ENCODE data around the gene ZNF865.

Gene ZNF865

DNA sequence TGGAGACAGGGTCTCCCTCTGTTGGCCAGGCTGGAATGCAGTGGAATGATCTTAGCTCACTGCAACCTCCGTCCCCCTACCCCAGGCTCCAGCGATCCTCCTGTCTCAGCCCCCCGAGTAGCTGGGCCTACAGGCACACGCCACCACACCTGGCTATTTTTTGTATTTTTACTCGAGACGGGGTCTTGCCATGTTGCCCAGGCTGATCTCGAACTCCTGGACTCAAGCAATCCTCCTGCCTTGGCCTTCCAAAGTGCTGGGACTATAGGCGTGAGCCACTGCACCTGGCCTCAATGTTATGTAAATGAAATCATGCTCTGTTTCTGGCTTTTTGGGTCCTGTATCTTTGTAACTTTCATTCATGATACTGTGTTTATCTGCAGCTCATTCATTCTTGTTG, 16.7 kb upstream of the ZNF865 start:
- DNase-seq = no peak

DNA sequence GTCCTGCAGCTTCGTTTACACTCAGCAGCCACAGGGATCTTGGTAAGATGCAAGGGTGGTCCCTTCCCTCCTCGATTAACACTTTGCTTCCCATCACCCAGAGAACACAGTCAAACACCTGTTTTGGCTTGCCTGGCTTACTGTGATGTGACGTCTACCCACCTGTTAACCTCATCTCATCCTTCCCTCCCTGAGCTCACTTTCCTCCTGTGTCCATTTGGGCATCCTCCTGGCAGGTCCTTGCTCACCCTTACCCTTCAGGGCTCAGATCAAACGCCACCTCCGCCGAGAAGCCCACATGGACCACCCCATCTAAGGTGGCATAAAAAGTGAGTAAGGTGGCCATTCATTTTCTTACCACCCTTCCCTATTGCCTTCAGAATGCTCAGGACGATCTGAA, 15.3 kb upstream of the ZNF865 start:
- DNase-seq = no peak

DNA sequence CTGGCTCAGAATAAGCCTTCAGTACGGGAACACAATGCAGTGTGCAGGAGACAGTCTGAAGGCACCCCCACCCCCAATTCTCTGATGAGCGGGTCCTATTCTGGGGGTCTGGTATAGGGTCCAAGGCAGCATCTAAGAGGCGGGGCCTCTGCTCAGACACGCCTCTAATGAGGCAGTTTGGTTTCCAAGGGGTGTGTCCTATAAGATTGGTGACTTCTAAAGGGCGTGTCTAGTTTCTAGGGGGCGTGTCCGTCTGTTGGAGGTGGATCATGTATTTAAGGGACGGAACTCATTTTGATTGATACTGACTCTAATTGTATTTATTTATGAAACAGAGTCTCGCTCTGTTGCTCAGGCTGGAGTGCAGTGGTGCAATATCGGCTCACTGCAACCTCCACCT, 14.8 kb upstream of the ZNF865 start:
- DNase-seq = no peak

DNA sequence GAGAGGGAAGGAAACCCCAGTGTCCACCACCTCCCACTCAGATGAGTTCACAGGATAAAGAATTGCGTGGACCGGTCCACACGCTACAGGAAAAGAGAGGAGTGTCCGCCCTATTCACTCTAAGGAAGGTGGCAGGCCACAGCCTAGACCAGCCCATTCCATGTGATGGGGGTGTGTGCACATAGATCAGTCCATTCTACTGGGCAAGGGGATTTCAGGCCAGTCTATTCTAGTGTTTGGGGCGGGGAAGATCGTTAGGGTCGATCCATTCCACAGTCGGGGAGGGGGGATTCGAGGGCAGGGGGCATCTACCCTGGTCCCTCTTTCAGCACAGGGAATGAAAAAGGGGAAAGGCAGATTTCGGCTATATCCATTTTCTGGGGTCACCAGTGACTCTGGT, 13.9 kb upstream of the ZNF865 start:
- no peak for DNase-seq

GRCh38 chr19:55592391-55593090, 12.9 kb upstream of the ZNF865 start:
- DNase-seq = no peak

DNA sequence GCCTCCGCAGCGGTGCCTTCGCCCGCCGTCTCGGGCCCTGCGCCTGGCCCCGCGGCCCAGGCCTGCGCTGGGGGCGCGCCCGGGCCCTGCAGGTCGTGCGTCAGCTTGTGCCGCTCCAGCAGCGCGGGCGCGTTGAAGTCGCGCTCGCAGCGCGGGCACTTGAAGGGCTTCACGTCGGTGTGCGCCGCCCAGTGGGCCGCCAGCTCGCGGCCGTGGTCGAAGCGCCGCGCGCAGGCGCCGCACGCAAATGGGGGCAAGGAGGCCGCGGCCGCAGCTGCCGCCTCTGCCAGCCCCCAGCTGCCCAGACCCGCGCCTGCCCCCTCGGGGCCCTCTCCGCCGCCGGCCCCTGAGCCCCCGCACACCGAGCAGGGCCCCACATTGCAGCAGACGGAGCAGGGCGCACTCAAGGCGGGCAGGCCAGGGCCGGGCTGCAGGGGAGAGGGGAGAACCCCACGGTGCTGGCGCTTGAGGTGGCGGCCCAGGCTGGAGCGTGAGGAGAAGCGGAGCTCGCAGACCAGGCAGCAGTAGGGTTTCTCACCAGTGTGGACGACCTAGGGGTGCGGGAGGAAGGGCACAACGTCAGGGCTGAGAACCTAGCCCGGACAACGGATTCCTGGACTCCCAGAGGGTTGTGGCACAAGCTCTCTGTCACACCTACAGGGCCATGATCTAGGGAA, 12.2 kb upstream of the ZNF865 start:
- no peak for DNase-seq

GRCh38 chr19:55594996-55595545, 10.4 kb upstream of the ZNF865 start:
- no peak for DNase-seq

GRCh38 chr19:55596304-55596703, 9.1 kb upstream of the ZNF865 start:
- no peak for DNase-seq

GRCh38 chr19:55597501-55597921, 7.9 kb upstream of the ZNF865 start:
- no peak for DNase-seq

DNA sequence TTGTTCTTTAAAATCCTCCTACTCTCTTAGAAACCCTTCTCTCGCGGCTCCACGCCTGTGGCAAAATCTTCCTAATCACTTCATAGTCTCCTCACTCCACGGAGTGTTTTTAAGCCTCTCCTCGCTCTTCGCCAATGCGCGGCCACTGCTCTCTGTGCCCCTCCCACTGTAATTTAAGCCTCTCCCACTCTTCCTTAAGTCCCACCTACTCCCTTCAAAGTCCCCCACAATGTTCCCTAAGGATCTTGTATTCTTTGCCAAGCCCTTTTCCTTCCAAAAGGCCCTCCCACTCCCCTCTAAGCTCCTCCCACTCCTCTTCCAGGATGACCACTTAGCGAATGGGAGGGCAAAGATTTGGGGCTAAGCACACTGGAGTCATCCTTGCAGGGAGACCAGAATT, 7.4 kb upstream of the ZNF865 start:
- no peak for DNase-seq

- peak; percentile 88 for DNase-seq
These were observed 6.6 kb upstream of the ZNF865 start for GRCh38 chr19:55598719-55599467.

GRCh38 chr19:55599468-55599841, 6.0 kb upstream of the ZNF865 start, which contains the start of gene FIZ1:
TSS of gene FIZ1 (minus strand) at chr19:55599517. CDS start at chr19:55597865, 1,652 bp downstream.
- peak; percentile 90 for DNase-seq

- peak; percentile 75 for DNase-seq
These were observed 5.4 kb upstream of the ZNF865 start, which contains the start of gene ZNF524 for GRCh38 chr19:55599842-55600661. TSS of gene ZNF524 (plus strand) at chr19:55600288. CDS start at chr19:55602113, 1,825 bp downstream.

DNA sequence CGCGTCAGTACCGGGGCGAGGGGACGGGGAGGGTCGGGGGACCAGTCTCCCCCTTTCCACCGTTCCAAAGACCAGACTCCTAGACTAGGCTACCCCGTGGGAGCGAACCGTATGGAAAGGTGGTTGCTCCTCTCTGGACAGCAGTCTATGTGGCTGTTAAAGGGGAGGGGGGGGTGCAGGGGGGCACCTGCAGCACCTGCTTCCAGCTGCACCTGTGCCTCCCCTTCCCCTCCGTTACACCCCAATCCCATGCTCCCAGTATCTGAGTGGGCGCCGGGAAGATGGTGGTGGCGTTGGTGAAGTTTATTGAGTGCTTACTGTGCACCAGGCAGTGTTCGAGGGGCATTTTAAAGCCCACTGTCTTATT, 4.8 kb upstream of the ZNF865 start:
- no peak for DNase-seq

- DNase-seq = no peak
These were observed 4.4 kb upstream of the ZNF865 start for GRCh38 chr19:55601084-55601483.

DNA sequence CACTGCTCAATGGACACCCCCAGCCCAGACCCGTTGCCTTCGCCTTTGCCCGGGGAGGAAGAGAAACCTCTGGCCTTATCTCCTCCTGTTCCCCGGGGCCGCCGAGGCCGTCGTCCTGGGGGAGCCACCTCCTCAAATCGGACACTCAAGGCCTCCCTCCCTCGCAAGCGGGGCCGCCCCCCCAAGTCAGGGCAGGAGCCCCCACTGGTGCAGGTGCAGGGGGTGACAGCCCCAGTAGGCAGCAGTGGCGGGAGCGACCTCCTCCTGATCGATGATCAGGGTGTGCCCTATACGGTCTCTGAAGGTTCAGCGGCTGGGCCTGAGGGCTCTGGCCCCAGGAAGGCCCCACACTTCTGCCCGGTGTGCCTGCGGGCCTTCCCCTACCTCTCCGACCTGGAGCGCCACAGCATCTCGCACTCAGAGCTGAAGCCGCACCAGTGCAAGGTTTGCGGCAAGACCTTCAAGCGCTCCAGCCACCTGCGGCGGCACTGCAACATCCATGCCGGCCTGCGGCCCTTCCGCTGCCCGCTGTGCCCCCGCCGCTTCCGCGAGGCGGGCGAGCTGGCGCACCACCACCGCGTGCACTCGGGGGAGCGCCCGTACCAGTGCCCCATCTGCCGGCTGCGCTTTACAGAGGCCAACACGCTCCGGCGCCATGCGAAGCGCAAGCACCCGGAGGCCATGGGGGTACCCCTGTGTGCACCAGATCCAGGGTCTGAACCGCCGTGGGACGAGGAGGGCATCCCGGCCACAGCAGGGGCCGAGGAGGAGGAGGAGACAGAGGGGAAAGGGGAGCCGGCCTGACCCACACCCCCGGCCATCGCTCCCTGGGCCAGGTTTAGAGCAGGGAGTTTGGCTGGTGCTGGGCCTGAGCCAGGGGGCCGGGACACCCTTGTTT, 3.1 kb upstream of the ZNF865 start:
- DNase-seq = no peak

GRCh38 chr19:55603115-55603514, 2.3 kb upstream of the ZNF865 start:
- no peak for DNase-seq

DNA sequence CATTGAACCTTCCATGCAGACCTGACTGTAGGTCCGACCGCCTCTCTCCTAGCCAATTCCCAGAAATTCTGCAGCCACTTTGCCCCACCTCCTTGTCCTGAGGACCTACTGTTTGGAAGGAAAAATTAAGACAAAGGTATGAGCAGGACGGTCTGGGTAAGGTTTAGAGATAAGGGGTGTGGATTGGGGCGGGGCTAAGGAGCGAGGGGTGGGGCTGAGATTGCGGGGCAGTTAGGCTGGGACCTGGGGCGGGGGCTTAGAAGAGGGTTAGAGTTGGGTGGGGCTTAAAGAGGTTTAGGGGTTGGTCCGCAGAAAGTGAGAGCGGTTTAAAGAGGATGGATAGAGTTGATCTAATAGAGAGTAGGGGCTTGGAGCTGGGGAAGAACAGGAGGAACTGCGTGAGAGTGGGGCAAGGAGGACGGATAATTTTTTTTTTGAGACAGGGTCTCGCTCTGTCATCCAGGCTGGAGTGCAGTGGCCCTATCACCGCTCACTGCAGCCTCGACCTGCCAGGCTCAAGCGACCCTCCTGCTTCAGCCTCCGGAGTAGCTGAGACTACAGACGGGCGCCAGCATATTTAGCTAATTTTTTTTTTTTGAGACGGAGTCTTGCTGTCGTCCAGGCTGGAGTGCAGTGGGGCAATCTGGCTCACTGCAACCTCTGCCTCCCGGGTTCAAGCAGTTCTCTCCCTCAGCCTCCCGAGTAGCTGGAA, 1.7 kb upstream of the ZNF865 start:
- DNase-seq = no peak

DNA sequence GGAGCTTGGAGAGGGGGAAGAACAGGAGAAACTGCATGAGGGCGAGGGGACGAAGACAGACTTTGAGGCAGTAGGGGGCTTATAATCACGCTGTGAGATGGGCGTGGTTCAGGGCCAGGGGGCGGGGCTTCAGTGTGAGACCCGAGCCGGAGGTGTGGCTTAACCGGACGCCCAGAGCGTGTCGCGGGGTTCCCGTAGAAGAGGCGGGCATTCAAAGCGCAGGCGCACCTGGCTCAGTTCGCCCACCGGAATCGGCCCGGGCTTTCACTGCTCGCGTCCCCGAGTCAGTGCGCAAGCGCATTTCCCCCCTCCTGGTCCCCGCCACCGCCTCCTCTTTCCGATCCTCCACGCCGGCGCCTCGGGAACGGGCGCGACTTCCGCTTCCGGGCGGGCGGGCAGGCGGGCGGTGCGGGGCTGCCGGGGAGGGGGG, 225 bp upstream of the ZNF865 start:
- peak; percentile 98 for DNase-seq

DNA sequence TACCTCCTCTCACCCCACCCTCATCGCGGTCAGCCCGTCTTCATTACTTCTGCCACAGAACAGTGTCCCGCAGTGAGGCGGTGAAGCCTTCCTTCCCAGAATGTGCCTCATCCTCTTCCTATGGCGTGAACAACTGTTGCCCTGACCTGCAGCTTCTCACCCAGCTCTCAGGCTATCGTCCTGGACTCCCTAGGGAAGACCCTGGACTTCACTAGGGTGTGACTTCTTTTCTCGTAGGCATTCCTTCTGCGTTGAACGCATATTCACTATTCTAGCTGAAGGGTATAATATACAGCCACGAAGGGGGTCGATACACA, 982 bp downstream of the ZNF865 start:
- DNase-seq = no peak

- DNase-seq = no peak
These were observed 1.4 kb downstream of the ZNF865 start for GRCh38 chr19:55606817-55607216.
